CD4-positive, alpha-beta T cell treated with Interleukin-2 at 100 ng/mL for 4 hours (primary cell): ENCODE data around the gene DRC7.

Experiments
- DNase-seq: peaks from one replicate; pipeline ENCODE4 v3.0.0-alpha.2; 2020; ENCODE audit warnings: low spot score

DRC7 gene, protein sequence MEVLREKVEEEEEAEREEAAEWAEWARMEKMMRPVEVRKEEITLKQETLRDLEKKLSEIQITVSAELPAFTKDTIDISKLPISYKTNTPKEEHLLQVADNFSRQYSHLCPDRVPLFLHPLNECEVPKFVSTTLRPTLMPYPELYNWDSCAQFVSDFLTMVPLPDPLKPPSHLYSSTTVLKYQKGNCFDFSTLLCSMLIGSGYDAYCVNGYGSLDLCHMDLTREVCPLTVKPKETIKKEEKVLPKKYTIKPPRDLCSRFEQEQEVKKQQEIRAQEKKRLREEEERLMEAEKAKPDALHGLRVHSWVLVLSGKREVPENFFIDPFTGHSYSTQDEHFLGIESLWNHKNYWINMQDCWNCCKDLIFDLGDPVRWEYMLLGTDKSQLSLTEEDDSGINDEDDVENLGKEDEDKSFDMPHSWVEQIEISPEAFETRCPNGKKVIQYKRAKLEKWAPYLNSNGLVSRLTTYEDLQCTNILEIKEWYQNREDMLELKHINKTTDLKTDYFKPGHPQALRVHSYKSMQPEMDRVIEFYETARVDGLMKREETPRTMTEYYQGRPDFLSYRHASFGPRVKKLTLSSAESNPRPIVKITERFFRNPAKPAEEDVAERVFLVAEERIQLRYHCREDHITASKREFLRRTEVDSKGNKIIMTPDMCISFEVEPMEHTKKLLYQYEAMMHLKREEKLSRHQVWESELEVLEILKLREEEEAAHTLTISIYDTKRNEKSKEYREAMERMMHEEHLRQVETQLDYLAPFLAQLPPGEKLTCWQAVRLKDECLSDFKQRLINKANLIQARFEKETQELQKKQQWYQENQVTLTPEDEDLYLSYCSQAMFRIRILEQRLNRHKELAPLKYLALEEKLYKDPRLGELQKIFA

GRCh38 chr16:57694725-57695679 lies at the start of gene DRC7:
DRC7 (plus strand) TSS chr16:57694806; CDS start chr16:57697950, 3,144 bp downstream.
- peak; percentile 22 for DNase-seq

- DNase-seq, result no peak
Observed at GRCh38 chr16:57645169-57645568, 49.4 kb upstream of the DRC7 start.

GRCh38 chr16:57645691-57646387 lies 48.8 kb upstream of the DRC7 start:
- no peak for DNase-seq

DNA sequence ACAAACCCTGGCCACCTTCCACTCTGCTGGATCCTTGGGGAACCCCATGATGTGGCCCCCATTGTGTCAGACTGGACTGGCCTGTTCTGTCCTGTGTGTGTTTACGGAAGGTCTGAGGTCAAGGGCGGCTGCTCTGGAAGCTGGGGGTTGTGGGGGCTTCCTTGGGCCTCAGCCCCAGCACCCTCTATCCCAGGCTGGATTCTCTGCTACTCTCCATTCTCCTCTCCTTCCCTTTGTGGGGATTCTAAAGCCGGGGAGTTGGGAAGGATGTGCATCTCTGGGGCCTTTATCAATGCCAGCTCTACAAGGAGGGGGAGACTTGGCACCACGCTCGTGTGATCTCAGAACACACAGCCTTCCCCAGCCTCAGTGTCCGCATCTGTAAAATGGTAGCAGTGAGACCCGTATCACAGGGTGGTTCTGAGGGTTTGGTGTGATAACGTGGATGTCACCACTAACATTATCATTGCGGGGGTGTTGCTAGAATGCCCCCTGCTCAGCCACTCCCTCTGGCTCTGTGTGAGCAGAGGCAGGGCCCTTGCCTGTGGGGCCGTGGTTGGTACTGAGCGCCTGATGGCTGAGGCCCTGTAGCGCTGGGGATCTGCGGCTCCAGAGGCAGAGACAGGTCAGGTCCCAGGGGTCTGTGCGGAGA lies 48.1 kb upstream of the DRC7 start:
- DNase-seq, result peak; percentile 41

DNA sequence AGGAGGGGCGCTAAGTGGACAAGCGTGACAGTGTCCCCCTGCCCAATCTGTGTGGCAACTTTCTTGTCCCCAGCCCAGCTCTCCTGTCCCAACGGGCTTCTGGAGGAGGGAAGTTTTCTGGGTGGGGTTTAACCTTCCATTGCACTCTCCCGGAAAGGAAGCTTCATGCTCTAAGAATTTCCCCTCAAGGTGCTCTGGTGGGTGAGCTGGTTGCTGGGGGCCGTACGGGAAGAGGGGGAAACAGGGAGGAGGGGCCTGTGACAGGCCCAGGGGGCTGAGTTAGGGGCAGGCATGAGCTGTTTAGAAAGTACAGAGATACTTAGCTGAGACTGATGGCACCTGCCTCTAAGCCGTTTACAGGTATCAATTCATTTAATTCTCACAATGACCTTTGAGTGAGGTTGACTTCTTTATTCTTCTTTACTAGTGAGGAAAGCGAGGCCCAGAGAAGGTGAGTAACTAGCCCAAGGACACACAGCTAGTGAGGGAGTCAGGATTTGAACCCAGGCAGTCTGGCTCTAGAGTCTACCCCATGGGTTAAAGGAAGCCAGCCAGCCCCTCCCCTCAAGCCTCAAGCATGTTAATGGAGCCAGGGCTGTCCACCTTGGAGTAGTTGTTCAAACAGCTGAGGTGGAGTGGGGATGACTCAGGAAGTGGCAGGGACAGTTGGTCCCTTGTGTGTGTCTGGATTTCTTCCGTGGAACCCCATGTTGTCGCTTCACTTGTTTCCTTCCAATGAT lies 47.3 kb upstream of the DRC7 start:
- no peak for DNase-seq

- no peak for DNase-seq
Observed at GRCh38 chr16:57648125-57648524, 46.5 kb upstream of the DRC7 start.

- peak; percentile 89 for DNase-seq
Observed at GRCh38 chr16:57648581-57649442, 45.8 kb upstream of the DRC7 start.

DNA sequence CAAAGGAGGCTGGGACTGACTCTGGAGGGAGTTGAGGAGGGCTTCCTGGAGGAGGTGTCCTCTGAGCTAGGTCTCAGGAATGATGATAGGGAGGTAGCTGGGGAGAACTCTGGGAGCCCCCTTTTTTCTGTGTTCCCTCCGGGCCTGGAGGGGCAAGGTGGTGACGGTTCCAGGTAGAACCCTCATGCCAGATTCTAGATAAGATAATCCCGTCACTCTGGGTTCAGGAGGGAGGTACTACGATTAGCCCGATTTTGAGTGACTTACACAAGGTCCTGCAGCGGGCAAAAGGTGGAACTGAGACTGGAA lies 45.2 kb upstream of the DRC7 start:
- DNase-seq, result no peak

DNA sequence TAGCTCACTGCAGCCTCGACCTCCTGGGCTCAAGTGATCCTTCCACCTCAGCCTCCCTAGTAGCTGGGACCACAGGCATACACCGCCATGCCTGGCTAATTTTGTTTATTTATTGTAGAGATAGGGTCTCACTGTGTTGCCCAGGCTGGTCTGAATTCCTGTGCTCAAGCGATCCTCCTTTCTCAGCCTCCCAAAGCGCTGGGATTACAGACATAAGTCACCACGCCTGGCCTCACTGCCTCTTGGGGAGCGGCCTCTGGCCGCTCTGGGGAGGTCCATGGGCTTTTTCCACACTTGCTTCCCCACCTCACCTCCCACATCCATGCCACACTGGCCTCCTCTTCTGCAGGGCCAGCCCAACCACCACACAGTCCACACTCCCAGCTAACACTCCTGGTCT lies 44.8 kb upstream of the DRC7 start:
- DNase-seq, result no peak

DNA sequence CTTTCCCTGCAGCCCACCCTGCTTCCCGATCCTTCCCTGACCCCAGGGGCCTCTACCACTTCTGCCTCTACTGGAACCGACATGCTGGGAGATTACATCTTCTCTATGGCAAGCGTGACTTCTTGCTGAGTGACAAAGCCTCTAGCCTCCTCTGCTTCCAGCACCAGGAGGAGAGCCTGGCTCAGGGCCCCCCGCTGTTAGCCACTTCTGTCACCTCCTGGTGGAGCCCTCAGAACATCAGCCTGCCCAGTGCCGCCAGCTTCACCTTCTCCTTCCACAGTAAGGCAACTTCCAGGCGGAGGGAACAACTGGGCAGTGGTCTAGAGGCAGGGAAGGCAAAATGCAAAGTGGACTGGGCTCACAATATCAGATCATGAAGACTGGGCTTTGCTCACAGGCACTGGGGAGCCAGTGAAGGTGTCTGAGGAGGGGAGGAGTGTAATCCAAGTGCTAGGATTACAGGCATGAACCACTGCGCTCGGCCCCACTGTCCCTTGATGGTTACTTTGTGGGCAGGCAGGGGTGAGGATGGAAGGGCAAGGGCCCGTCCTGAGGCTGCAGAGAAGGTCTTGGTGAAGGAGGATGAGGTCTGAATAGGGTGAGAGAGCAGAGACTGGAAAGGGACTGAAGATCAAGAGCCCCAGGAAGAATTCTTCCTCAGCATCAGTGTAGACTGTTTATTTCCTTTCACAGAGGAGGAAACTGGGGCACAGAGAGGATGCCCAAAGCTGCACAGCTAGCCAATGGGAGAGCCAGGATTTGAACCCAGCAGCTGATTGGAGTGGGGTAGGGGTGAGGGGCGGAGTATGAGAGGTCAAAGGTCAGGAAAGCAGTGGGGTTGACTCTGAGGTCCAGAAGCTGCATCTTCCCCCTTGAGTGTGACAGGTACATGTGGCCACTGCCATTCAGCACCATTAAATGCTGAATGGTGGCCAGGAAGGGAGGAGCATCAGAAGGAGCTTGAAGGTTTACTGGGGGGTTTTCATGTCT lies 43.0 kb upstream of the DRC7 start:
- DNase-seq, result no peak

DNA sequence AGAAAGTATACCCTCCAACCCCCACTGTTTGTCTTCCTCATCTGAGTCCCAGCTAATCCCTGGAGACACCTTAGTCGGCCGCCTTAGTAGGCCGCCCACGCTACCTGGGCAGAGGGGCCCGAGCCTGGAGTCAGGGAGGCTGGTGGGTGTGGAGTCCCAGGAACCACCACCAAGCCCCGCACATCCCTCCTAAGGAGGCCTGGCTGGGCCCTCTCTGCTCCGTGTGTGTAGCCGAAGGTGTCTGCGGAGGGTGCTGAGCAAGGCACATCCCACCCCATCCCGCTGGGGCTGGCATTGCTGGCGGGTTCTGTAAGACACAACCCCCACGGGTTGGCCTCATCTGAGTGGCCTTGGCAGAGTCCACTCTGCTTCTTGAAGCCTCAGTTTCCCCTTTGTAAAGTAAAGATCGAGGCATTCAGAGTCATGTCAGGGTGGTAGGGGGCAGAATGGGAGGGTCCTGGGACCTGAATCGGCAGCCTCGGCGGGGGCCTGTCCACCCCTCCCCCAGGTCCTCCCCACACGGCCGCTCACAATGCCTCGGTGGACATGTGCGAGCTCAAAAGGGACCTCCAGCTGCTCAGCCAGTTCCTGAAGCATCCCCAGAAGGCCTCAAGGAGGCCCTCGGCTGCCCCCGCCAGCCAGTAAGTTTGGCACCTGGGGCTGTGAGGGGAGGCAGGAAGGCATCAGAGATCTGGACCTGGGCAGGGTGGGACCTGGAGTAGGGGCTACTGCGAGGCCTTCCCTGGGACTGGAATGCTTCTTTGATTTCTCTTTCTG lies 41.7 kb upstream of the DRC7 start:
- no peak for DNase-seq

- DNase-seq, result no peak
Observed at GRCh38 chr16:57653936-57654335, 40.7 kb upstream of the DRC7 start.

GRCh38 chr16:57656342-57656955 lies 38.2 kb upstream of the DRC7 start:
- no peak for DNase-seq

- no peak for DNase-seq
Observed at GRCh38 chr16:57657228-57657627, 37.4 kb upstream of the DRC7 start.

DNA sequence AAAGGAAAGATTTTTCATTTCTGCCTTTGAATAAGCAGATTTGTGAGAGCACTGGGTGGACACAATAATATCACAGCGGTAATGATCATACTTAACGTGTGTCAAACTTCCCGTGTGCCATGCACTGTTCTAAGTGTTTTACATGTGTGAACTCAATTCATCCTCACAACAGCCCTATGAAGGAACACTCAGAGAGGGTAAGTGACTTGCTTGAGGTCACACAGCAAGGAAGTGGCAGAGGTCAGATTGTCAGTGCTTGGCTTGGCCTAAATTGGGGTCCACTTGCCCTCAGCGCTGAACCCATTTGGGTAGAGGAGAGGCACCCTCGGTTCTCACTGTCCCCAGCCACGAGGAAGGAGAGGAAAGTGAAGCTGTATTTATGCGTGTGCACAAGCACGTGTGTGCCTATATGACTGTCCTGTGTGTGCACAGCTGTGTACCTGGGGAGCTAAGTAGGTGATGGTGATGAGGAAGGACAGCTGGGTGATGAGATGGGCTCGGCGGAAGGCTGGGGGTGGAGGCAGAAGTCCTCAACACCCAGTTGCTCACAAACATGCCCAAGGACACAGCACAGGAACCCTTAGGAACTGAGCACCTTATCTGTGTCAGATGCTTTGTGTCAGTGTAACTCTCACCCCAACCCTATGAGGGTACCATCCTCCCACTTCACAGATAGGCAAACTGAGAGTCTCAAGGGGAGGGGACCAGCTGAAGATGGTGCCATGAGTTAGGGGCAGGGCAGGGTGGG lies 36.3 kb upstream of the DRC7 start:
- DNase-seq, result no peak
